ENCODE results near the gene METAP1D. TPM values are rescaled to one million over a fixed set of nuclear protein-coding genes. Genes with fewer than 3 reads are reported as not detected.
"Not testable (repeated sequence)": the region's sequence is repeated elsewhere in the genome, so short reads cannot be mapped to it uniquely, and the experiment has no call there.

METAP1D gene
- total RNA-seq, 1 donor from 2014 or later, result 8.8 TPM

DNA sequence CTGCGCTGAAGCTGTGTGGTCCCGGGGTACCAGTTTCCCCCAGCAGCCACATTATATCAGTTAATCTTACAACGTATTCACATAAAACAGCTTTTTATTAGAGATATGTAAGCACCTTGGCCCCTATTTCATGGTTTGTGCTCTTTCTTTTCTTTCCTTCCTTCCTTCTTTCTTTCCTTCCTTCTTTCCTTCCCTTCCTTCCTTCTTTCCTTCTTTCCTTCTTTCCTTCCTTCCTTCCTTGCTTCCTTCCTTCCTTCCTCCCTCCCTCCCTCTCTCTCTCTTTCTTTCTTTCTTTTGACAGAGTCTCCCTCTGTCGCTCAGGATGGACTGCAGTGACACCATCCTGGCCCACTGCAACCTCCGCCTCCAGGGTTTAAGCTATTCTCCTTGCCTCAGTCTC lies 3.7 kb upstream of the METAP1D start:
- DNase-seq (ENCODE audit: extremely low spot score in 2 of 2), result no peak
- Histone ChIP-seq H3K36me3 (no peaks in the 10 kb centered on the region), H3K27ac (no peak overlapping the region), H3K4me3 (no peak overlapping the region), H3K4me1 (peaks cover 16% of the 10 kb centered on the region), H3K27me3 (no peaks in the 10 kb centered on the region), H3K9me3 (no peaks in the 10 kb centered on the region)
- intact Hi-C loops (cut with DNase I), result no loop called here
- TF ChIP-seq POLR2AphosphoS5 (IDR thresholded peaks at IDR 0.05; ENCODE audit: insufficient read depth in 1 of 2, low read depth in 1 of 2) (no peak), POLR2A (IDR thresholded peaks at IDR 0.05) (no peak)
- TF ChIP-seq, protein P1, sequence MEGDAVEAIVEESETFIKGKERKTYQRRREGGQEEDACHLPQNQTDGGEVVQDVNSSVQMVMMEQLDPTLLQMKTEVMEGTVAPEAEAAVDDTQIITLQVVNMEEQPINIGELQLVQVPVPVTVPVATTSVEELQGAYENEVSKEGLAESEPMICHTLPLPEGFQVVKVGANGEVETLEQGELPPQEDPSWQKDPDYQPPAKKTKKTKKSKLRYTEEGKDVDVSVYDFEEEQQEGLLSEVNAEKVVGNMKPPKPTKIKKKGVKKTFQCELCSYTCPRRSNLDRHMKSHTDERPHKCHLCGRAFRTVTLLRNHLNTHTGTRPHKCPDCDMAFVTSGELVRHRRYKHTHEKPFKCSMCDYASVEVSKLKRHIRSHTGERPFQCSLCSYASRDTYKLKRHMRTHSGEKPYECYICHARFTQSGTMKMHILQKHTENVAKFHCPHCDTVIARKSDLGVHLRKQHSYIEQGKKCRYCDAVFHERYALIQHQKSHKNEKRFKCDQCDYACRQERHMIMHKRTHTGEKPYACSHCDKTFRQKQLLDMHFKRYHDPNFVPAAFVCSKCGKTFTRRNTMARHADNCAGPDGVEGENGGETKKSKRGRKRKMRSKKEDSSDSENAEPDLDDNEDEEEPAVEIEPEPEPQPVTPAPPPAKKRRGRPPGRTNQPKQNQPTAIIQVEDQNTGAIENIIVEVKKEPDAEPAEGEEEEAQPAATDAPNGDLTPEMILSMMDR (IDR thresholded peaks at IDR 0.05), result no peak

DNA sequence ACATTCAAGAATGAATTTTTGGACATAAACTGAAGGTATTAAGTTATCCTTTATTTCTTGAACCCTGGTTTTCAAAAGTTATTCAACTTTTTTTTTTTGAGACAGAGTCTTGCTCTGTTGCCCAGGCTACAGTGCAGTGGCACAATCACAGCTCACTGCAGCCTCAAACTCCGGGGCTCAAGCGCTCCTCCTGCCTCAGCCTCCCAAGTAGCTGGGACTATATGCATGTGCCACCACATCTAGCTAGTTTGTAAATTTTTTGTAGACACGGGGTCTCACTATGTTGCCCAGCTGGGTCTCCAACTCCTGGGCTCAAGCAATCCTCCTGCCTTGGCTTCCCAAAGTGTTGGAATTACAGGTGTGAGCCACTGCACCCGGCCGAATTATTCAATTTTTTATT lies 2.7 kb upstream of the METAP1D start:
- H3K4me3 ChIP-seq; intact Hi-C loops (cut with DNase I); H3K9me3 ChIP-seq; H3K36me3 ChIP-seq; H3K27me3 ChIP-seq; H3K27ac ChIP-seq; DNase-seq (ENCODE audit: extremely low spot score in 2 of 2): not testable (repeated sequence)
- H3K4me1 ChIP-seq, result peaks cover 16% of the 10 kb centered on the region

DNA sequence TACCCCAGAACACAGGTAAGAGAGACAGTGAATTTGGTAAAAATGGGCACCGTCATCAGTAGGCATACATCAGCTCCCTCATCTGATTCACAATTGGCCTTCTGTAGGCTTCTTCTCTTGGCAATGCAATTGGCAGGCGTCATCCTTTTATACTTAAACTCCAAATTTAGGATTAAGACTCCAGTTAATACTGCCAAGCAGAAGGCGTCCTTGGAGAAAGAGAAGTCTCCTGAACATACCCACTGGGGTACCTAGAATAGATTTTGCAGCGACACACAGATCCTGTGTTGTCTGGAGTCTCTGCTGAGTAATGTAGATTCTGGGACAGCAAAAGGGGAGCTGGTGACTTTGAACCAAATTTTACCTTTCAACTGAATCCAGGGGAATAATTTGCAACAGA lies 592 bp upstream of the METAP1D start:
- Histone ChIP-seq H3K9me3 (no peaks in the 10 kb centered on the region), H3K27ac (no peak overlapping the region)
- intact Hi-C loops (cut with DNase I), result no loop called here

DNA sequence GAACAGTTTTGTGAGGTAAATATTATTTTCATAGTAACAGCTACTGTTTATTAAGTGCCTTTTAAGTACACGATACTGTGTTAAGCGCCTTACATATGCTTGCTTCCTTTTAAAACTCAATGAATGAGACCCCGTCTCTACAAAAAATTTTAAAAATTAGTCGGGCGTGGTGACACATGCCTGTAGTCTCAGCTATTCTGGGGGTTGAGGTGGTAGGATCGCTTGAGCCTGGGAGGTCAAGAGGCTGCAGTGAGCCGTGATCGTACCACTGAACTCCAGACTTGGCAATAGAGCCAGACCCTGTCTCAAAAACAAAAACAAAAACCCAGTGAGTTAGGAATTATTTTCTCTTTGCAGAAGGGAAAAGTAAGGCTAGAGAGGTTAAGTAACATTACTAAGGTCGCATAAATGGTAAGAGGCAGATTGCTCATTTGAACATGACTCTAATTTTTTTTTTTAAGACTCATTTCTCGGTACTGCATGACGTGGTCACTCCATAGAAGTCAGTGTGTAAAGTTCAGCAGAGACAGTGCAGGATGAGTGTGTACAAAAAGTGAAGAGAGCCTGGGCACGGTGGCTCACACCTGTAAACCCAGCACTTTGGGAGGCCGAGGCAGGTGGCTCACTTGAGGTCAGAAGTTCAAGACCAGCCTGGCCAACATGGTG lies 1.1 kb downstream of the METAP1D start:
- Histone ChIP-seq H3K27me3 (no peaks in the 10 kb centered on the region), H3K27ac (no peak overlapping the region), H3K9me3 (no peaks in the 10 kb centered on the region), H3K4me3 (peak overlapping the region in 1 of 2 donors; percentile 76), H3K36me3 (no peaks in the 10 kb centered on the region), H3K4me1 (peaks cover 16% of the 10 kb centered on the region)
- TF ChIP-seq, protein P1 (IDR thresholded peaks at IDR 0.05), result no peak
- no peak for TF ChIP-seq POLR2AphosphoS5 (IDR thresholded peaks at IDR 0.05; ENCODE audit: insufficient read depth in 1 of 2, low read depth in 1 of 2)
- TF ChIP-seq POLR2A (IDR thresholded peaks at IDR 0.05), result no peak
- intact Hi-C loops (cut with DNase I), result no loop called here
- no peak for DNase-seq (ENCODE audit: extremely low spot score in 2 of 2)

More for the DNA sequence above, 592 bp upstream of the METAP1D start:
- no peaks in the 10 kb centered on the region for H3K36me3 ChIP-seq
- H3K4me3 ChIP-seq, result peak overlapping the region; percentile 76 to 91
- H3K27me3 ChIP-seq, result no peaks in the 10 kb centered on the region
- no peak for DNase-seq (ENCODE audit: extremely low spot score in 2 of 2)
- H3K4me1 ChIP-seq, result peaks cover 16% of the 10 kb centered on the region
- TF ChIP-seq, protein P1 (IDR thresholded peaks at IDR 0.05), result no peak
- no peak for TF ChIP-seq POLR2AphosphoS5 (IDR thresholded peaks at IDR 0.05; ENCODE audit: insufficient read depth in 1 of 2, low read depth in 1 of 2)
- TF ChIP-seq POLR2A (IDR thresholded peaks at IDR 0.05), result no peak

DNA sequence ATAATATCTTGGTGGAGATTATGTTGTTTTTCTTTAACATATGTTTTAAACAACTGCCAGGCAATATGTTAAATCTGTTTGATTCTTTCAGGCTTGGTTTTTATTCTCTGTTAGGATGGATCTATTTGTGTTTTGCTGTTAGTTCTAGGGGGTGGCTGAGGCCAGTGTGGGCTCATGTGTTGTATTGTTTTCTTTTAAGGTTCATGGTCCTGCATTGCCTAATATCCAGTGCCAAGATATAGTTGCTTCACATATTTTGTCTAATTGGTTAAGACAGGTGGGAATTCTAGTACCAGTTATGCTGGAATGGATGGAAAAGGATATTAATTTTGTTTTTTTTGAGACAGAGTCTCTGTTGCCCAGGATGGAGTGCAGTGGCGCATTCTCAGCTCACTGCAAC lies 7.6 kb downstream of the METAP1D start:
- Histone ChIP-seq H3K27ac (no peak overlapping the region), H3K9me3 (no peaks in the 10 kb centered on the region), H3K36me3 (no peaks in the 10 kb centered on the region), H3K4me3 (no peak overlapping the region), H3K4me1 (no peaks in the 10 kb centered on the region), H3K27me3 (no peaks in the 10 kb centered on the region)
- intact Hi-C loops (cut with DNase I), result no loop called here
- TF ChIP-seq, protein P1 (IDR thresholded peaks at IDR 0.05), result no peak
- TF ChIP-seq POLR2A (IDR thresholded peaks at IDR 0.05) (no peak), POLR2AphosphoS5 (IDR thresholded peaks at IDR 0.05; ENCODE audit: insufficient read depth in 1 of 2, low read depth in 1 of 2) (no peak)
- DNase-seq (ENCODE audit: extremely low spot score in 2 of 2), result no peak

All from vagina (tissue), 2 donors.